Caco-2 (cell line): ENCODE data around the gene MMD. TPM values are rescaled to one million over a fixed set of nuclear protein-coding genes. Genes with fewer than 3 reads are reported as not detected.

Source experiments
- BruUV-seq: library from RNA; stranded (reverse); fragments of 400-500 nt; replicated peaks from 2 replicates; lab custom pipeline; 2021; lab: Mats Ljungman, UMichigan
- CTCF ChIA-PET: fragments of 300-600 bp; sonication (Branson Sonifier 250); formaldehyde crosslinking; loops from one replicate; lab custom pipeline; 2022; ENCODE audit warnings: antibody characterized with exemption; lab: Charles Lee
- POLR2A ChIA-PET: fragments of 300-600 bp; sonication (Branson Sonifier 250); formaldehyde crosslinking; loops from one replicate; lab custom pipeline; 2022; ENCODE audit warnings: antibody characterized with exemption; lab: Charles Lee
- DNase-seq, 2 experiments: peaks; one replicate each; pipeline versions ENCODE4 v3.0.0 to v3.0.0-alpha.2; 2020 to 2022
- H3K27me3 ChIP-seq: replicated peaks from 2 replicates; pipeline ENCODE4 v1.6.0; 2011; ENCODE audit warnings: low read length; ENCODE audit not compliant: control insufficient read depth, insufficient read depth
- H3K36me3 ChIP-seq: 2 replicates; pipeline ENCODE4 v1.5.1; 2011; ENCODE audit warnings: low read length; ENCODE audit not compliant: control insufficient read depth, insufficient read depth
- H3K4me1 ChIP-seq: fragments of 250-450 bp; sonication (Bioruptor Pico); 2 replicates; pipeline ENCODE4 v1.5.1; 2020; ENCODE audit warnings: mild to moderate bottlenecking
- H3K4me3 ChIP-seq: 2 replicates; pipeline ENCODE4 v1.5.1; 2011; ENCODE audit warnings: low read depth, mild to moderate bottlenecking, control low read depth, low read length
- H3K9me3 ChIP-seq: fragments of 250-450 bp; sonication (Bioruptor Pico); 2 replicates; pipeline ENCODE4 v1.5.1; 2020; ENCODE audit warnings: mild to moderate bottlenecking, moderate library complexity
- H3K27ac Mint-ChIP-seq: one replicate; pipeline ENCODE4 v1.8.0; 2022; ENCODE audit warnings: mixed read lengths; ENCODE audit not compliant: unreplicated experiment
- H3K27me3 Mint-ChIP-seq: one replicate; pipeline ENCODE4 v1.8.0; 2022; ENCODE audit warnings: mixed read lengths; ENCODE audit not compliant: insufficient read depth, unreplicated experiment
- H3K36me3 Mint-ChIP-seq: one replicate; pipeline ENCODE4 v1.8.0; 2022; ENCODE audit warnings: mild to moderate bottlenecking, mixed read lengths; ENCODE audit not compliant: insufficient read depth, unreplicated experiment
- H3K4me1 Mint-ChIP-seq: one replicate; pipeline ENCODE4 v1.8.0; 2022; ENCODE audit warnings: low read depth, mixed read lengths; ENCODE audit not compliant: unreplicated experiment
- H3K4me3 Mint-ChIP-seq: one replicate; pipeline ENCODE4 v1.8.0; 2022; ENCODE audit warnings: mild to moderate bottlenecking, moderate library complexity, mixed read lengths; ENCODE audit not compliant: unreplicated experiment
- H3K9me3 Mint-ChIP-seq: one replicate; pipeline ENCODE4 v1.8.0; 2022; ENCODE audit warnings: mixed read lengths; ENCODE audit not compliant: unreplicated experiment
- intact Hi-C: fragments of 100-400 bp; cut with micrococcal nuclease; formaldehyde crosslinking; loops from one replicate; pipeline ENCODE4 v1.10.0; 2022; ENCODE audit not compliant: unreplicated experiment
- total RNA-seq: library from RNA; stranded (reverse); gene quantifications from 2 replicates; pipeline ENCODE4 v1.2.3, GENCODE V29; 2022
- TF ChIP-seq, protein P1 (sequence below), 2 experiments: fragments of 200-600 bp in 1 of 2; IDR thresholded peaks; 1 replicate in 1 of 2; 2 replicates in 1 of 2; pipeline versions ENCODE4 v1.5.1 to v1.8.0; 2011 to 2022; ENCODE audit warnings: antibody characterized with exemption in 1 of 2, control low read depth in 1 of 2, inconsistent platforms in 1 of 2, low read depth in 1 of 2, low read length in 1 of 2, mild to moderate bottlenecking in 1 of 2, moderate library complexity in 1 of 2; ENCODE audit not compliant: insufficient read depth in 1 of 2, severe bottlenecking in 1 of 2, unreplicated experiment in 1 of 2

MMD gene
- total RNA-seq, 1 experiment from 2014 or later, result 38.6 TPM

DNA sequence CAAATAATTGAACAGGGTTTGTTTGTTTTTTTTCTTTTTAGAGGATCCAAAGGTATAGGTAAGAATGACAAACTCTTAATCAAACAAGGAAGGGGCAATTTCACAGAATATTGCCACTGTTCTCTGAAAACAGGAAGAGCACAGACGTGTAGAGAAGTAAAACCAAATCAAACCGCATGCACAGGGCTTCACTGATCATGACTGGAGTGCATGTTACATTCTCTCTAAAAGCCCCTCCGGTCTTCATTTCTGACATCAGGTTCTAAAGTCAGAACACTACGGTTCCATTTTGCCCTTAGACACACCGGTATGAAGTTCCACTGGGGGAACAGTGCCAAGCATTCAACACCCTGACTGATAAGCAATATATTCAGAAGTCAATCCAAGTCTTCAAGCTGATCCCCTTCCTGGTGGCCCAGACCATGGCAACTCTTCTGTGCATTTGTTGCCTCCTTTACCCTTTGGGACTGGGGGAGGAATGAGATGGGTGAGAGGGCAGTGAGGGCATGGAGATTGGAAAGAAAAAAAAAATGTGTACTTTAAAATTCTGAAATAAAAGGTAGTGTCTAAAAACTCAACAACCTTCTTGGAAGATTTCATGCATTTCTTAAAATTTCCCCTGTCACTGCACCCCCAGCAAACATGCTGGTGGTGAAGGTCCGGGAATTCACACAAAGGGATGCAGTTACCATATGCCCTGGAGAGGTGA is 1.4 kb downstream of the MMD start:
- Histone ChIP-seq H3K36me3 (no peaks in the 10 kb centered on the region), H3K9me3 (no peaks in the 10 kb centered on the region), H3K4me3 (peak overlapping the region; percentile 78), H3K4me1 (peaks cover 19% of the 10 kb centered on the region), H3K27me3 (no peaks in the 10 kb centered on the region)
- intact Hi-C loops, result loop anchor here (2.0 kb wide), 3 partner anchors 25 to 95 kb away; no protein-coding TSS in a partner anchor
- peak overlapping the region; percentile 81 for H3K27ac Mint-ChIP-seq
- CTCF ChIA-PET, result no interaction called here
- TF ChIP-seq, protein P1, sequence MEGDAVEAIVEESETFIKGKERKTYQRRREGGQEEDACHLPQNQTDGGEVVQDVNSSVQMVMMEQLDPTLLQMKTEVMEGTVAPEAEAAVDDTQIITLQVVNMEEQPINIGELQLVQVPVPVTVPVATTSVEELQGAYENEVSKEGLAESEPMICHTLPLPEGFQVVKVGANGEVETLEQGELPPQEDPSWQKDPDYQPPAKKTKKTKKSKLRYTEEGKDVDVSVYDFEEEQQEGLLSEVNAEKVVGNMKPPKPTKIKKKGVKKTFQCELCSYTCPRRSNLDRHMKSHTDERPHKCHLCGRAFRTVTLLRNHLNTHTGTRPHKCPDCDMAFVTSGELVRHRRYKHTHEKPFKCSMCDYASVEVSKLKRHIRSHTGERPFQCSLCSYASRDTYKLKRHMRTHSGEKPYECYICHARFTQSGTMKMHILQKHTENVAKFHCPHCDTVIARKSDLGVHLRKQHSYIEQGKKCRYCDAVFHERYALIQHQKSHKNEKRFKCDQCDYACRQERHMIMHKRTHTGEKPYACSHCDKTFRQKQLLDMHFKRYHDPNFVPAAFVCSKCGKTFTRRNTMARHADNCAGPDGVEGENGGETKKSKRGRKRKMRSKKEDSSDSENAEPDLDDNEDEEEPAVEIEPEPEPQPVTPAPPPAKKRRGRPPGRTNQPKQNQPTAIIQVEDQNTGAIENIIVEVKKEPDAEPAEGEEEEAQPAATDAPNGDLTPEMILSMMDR (IDR thresholded peaks at IDR 0.05; ENCODE audit: insufficient read depth in 1 of 2, low read depth in 1 of 2, low read length in 1 of 2, severe bottlenecking in 1 of 2, unreplicated experiment in 1 of 2), result no peak
- H3K27me3 Mint-ChIP-seq, result no peaks in the 10 kb centered on the region
- H3K4me3 Mint-ChIP-seq, result peak overlapping the region; percentile 90
- no peaks in the 10 kb centered on the region for H3K9me3 Mint-ChIP-seq
- POLR2A ChIA-PET, result no interaction called here
- H3K36me3 Mint-ChIP-seq, result peaks cover 46% of the 10 kb centered on the region
- BruUV-seq, result no TSS peak
- peaks cover 60% of the 10 kb centered on the region for H3K4me1 Mint-ChIP-seq
- DNase-seq, result no peak

DNA sequence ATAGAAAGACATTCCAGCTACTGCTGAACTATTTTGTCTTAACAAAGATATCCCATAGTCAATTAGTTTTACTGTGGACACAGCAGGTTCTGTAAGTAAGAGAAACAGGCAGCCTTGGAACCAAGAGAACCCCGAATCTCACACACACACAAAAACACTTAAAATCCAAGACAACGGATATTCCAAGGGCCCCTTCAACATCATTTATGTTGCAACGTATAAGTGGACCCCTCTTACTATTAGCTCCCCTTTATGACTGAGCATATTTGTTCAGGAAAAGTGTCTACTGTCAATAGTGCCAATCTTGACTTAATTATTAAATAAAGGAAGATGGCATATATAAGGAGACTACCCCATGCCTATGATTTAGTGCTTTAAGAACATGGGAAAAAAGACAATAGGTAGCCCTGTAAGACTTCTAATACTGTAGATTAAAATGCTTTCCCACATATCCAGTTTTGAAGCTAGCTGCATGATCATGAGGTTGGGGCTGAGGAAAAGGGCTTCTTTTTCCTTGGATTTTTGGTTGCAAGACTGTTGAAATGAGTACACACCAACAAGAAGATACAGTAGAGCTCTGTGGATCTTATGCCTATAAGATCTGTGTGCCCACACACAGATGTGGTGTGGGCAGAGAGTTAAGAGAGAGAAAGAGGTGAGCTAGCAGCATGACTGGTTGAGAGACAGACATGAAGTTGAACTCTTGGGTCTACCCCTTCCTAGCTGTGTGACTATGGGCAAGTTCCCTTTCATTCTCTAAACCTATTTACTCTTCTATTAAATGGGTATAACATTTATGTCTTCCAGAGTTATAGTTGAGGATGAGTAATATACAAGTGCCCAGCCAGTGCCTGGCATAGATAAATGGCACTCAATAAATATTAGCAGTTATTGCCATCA is 3.0 kb downstream of the MMD start:
- no TSS peak for BruUV-seq
- Mint-ChIP-seq H3K9me3 (no peaks in the 10 kb centered on the region), H3K4me1 (peaks cover 59% of the 10 kb centered on the region), H3K27ac (no peak overlapping the region), H3K27me3 (no peaks in the 10 kb centered on the region), H3K36me3 (peaks cover 54% of the 10 kb centered on the region), H3K4me3 (peak overlapping the region; percentile 40)
- no peaks in the 10 kb centered on the region for H3K27me3 ChIP-seq
- peaks cover 19% of the 10 kb centered on the region for H3K4me1 ChIP-seq
- TF ChIP-seq, protein P1 (IDR thresholded peaks at IDR 0.05; ENCODE audit: insufficient read depth in 1 of 2, low read depth in 1 of 2, low read length in 1 of 2, severe bottlenecking in 1 of 2, unreplicated experiment in 1 of 2), result no peak
- H3K36me3 ChIP-seq, result no peaks in the 10 kb centered on the region
- CTCF ChIA-PET, result no interaction called here
- POLR2A ChIA-PET, result interaction anchor here (2.0 kb wide), 1 partner anchor 28 kb away, joined by 6 read pairs; no protein-coding TSS in a partner anchor
- intact Hi-C loops, result no loop called here
- no peak overlapping the region for H3K4me3 ChIP-seq
- DNase-seq, result no peak
- H3K9me3 ChIP-seq, result no peaks in the 10 kb centered on the region
